Loucy (cell line): ENCODE results near the gene PCAT6.
A peak's percentile ranks its signal among the peaks of the same experiment; 100 is the strongest.

Experiments used
- H2AFZ ChIP-seq: fragments of 200-600 bp; sonication (generic); 2 replicates; pipeline ENCODE4 v1.6.0; 2016; ENCODE audit warnings: antibody characterized with exemption, mild to moderate bottlenecking, low read length, moderate library complexity
- H3F3A ChIP-seq: fragments of 200-600 bp; 2 replicates; pipeline ENCODE4 v1.6.0; 2016; ENCODE audit warnings: antibody characterized with exemption, low read depth, mild to moderate bottlenecking
- H3K27me3 ChIP-seq: fragments of 200-600 bp; sonication (generic); 2 replicates; pipeline ENCODE4 v1.6.1; 2014; ENCODE audit warnings: low read length, mild to moderate bottlenecking; ENCODE audit not compliant: insufficient read depth, poor library complexity, severe bottlenecking
- H3K36me3 ChIP-seq: fragments of 200-600 bp; sonication (generic); 2 replicates; pipeline ENCODE4 v1.6.1; 2016; ENCODE audit warnings: low read length; ENCODE audit not compliant: insufficient read depth
- H3K4me1 ChIP-seq: fragments of 200-600 bp; sonication (generic); 2 replicates; pipeline ENCODE4 v1.5.1; 2014; ENCODE audit warnings: low read length, mild to moderate bottlenecking; ENCODE audit not compliant: insufficient read depth, poor library complexity, severe bottlenecking
- H3K4me2 ChIP-seq: fragments of 200-600 bp; sonication (generic); 2 replicates; pipeline ENCODE4 v1.6.0; 2014; ENCODE audit warnings: antibody characterized with exemption, low read length, low read depth, mild to moderate bottlenecking; ENCODE audit not compliant: poor library complexity, severe bottlenecking
- H3K4me3 ChIP-seq: fragments of 200-600 bp; sonication (generic); 2 replicates; pipeline ENCODE4 v1.5.1; 2014; ENCODE audit warnings: low read length, mild to moderate bottlenecking, mixed read lengths; ENCODE audit not compliant: poor library complexity, severe bottlenecking
- H3K79me2 ChIP-seq: fragments of 200-600 bp; sonication (generic); 2 replicates; pipeline ENCODE4 v1.6.1; 2014; ENCODE audit warnings: low read length; ENCODE audit not compliant: insufficient read depth
- H3K9ac ChIP-seq: fragments of 200-600 bp; sonication (generic); 2 replicates; pipeline ENCODE4 v1.6.0; 2014; ENCODE audit warnings: mild to moderate bottlenecking, low read depth, low read length, moderate library complexity; ENCODE audit not compliant: poor library complexity, severe bottlenecking
- H3K9me2 ChIP-seq: fragments of 200-600 bp; sonication (generic); replicated peaks from 2 replicates; pipeline ENCODE4 v1.6.1; 2016; ENCODE audit warnings: low read depth, low read length, mixed read lengths
- H3K9me3 ChIP-seq: fragments of 200-600 bp; sonication (generic); 2 replicates; pipeline ENCODE4 v1.6.1; 2014; ENCODE audit warnings: mild to moderate bottlenecking, antibody characterized with exemption, low read length, low read depth; ENCODE audit not compliant: insufficient read depth
- H4K20me1 ChIP-seq: fragments of 200-600 bp; sonication (generic); 2 replicates; pipeline ENCODE4 v1.6.0; 2014; ENCODE audit warnings: antibody characterized with exemption, low read length, mild to moderate bottlenecking; ENCODE audit not compliant: insufficient read depth, poor library complexity, severe bottlenecking
- EZH2phosphoT487 ChIP-seq: fragments of 200-600 bp; IDR thresholded peaks from 2 replicates; pipeline ENCODE4 v1.6.1; 2018; ENCODE audit warnings: antibody characterized with exemption, mild to moderate bottlenecking, moderate library complexity, borderline replicate concordance
- TF ChIP-seq, protein P1 (sequence below): fragments of 200-600 bp; sonication (generic); conservative IDR thresholded peaks from 2 replicates; pipeline ENCODE4 v1.5.1; 2014; ENCODE audit warnings: mild to moderate bottlenecking, antibody characterized with exemption, low read length

PCAT6 gene

DNA sequence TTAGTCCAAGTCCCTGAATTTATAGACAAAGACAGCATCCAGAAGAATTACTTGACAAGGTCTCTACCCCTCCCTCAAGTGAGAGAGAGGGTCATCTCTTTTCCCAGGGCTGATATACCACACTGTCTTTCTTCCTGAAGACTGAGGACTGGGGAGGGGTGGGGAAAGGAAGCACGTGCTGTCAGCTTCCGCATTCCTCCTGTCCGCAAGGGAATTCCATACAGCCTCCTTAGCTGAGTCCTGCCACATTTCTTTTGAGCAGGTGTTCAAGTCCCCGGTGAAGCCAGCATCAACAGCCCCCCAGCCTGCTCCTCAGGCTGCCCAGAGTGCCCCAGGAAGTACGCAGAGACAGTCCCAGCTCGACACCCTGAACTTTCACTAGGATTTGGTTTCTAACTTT lies 34.2 kb downstream of the PCAT6 start:
- H3K27me3 ChIP-seq: no peaks in the 10 kb centered on the region
- no peaks in the 10 kb centered on the region for H4K20me1 ChIP-seq
- H3K36me3 ChIP-seq: no peaks in the 10 kb centered on the region
- H3K4me1 ChIP-seq: no peaks in the 10 kb centered on the region
- TF ChIP-seq, protein P1, sequence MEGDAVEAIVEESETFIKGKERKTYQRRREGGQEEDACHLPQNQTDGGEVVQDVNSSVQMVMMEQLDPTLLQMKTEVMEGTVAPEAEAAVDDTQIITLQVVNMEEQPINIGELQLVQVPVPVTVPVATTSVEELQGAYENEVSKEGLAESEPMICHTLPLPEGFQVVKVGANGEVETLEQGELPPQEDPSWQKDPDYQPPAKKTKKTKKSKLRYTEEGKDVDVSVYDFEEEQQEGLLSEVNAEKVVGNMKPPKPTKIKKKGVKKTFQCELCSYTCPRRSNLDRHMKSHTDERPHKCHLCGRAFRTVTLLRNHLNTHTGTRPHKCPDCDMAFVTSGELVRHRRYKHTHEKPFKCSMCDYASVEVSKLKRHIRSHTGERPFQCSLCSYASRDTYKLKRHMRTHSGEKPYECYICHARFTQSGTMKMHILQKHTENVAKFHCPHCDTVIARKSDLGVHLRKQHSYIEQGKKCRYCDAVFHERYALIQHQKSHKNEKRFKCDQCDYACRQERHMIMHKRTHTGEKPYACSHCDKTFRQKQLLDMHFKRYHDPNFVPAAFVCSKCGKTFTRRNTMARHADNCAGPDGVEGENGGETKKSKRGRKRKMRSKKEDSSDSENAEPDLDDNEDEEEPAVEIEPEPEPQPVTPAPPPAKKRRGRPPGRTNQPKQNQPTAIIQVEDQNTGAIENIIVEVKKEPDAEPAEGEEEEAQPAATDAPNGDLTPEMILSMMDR: no peak
- TF ChIP-seq EZH2phosphoT487: no peak
- H3K4me3 ChIP-seq: no peak overlapping the region
- H3K4me2 ChIP-seq: no peak overlapping the region
- H3K9ac ChIP-seq: no peak overlapping the region
- no peaks in the 10 kb centered on the region for H3K9me3 ChIP-seq
- H3K9me2 ChIP-seq: no peaks in the 10 kb centered on the region
- H3F3A ChIP-seq: no peaks in the 10 kb centered on the region
- H3K79me2 ChIP-seq: no peaks in the 10 kb centered on the region
- no peak overlapping the region for H2AFZ ChIP-seq

DNA sequence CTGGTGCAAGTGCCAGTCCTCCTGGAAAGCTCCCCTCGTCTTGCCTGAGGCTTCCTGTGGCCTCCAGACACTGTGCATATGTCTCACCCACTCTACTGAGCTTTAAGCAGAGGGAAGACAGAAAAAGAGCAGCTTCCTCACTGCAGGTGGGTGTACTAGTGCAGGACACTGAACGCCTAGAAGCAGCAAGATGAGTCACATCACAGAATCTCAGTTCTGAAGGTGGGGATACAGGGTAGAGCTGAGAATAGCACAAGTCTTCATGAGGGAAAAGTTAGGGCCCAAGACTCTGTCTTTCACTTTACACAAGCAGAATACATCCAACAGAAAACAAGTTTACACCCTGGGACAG lies 37.4 kb downstream of the PCAT6 start:
- H3K79me2 ChIP-seq: no peaks in the 10 kb centered on the region
- no peaks in the 10 kb centered on the region for H3K27me3 ChIP-seq
- no peaks in the 10 kb centered on the region for H3K36me3 ChIP-seq
- no peak for TF ChIP-seq EZH2phosphoT487
- TF ChIP-seq, protein P1: no peak
- no peak overlapping the region for H3K9ac ChIP-seq
- no peaks in the 10 kb centered on the region for H3F3A ChIP-seq
- no peak overlapping the region for H2AFZ ChIP-seq
- no peak overlapping the region for H3K4me2 ChIP-seq
- H3K9me3 ChIP-seq: no peaks in the 10 kb centered on the region
- H3K4me1 ChIP-seq: peaks cover 8% of the 10 kb centered on the region
- no peaks in the 10 kb centered on the region for H4K20me1 ChIP-seq
- no peaks in the 10 kb centered on the region for H3K9me2 ChIP-seq
- no peak overlapping the region for H3K4me3 ChIP-seq

DNA sequence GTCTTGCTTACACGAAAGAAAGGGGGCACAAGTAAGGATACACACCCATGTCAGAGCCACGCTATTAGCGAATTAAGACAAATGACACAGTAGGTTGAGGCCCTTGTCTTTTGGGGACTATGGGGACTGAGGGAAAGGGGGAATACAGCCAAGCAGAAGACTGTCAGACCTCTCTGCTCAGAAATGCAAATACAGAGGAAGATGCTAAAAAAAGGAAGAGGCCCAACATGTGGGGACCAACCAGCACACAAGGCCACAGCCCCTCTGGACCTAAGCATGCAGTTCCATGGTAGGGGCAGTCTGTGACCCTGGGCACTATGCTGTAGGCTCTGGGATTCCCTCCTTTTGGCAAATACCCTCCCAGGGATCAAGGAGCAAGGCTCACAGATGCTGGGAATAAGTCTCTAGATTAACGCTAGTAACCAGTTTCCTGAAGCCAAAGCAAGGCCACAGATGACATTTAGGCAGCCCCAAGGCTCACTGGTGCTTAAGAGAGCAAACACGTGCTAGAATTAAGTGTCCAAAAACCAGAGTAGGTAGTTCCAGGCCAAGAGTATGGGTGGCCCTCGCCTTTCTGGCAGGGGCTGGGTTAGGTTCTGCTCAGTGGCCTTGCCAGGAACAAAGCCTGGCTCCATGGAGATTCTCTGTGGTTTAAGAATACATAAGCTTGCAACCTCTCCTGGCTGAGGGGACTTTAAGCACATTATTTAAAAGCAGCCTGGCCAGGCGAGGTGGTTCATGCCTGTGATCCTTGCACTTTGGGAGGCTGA lies 40.0 kb downstream of the PCAT6 start:
- no peaks in the 10 kb centered on the region for H3F3A ChIP-seq
- H2AFZ ChIP-seq: peak overlapping the region; percentile 65; the same call in 1 of the 2 replicates
- H3K4me3 ChIP-seq: no peak overlapping the region
- no peaks in the 10 kb centered on the region for H3K27me3 ChIP-seq
- H3K9ac ChIP-seq: no peak overlapping the region
- H3K4me2 ChIP-seq: no peak overlapping the region
- H3K4me1 ChIP-seq: peaks cover 8% of the 10 kb centered on the region
- H3K9me2 ChIP-seq: no peaks in the 10 kb centered on the region
- no peaks in the 10 kb centered on the region for H3K36me3 ChIP-seq
- no peaks in the 10 kb centered on the region for H3K79me2 ChIP-seq
- H4K20me1 ChIP-seq: no peaks in the 10 kb centered on the region
- no peaks in the 10 kb centered on the region for H3K9me3 ChIP-seq
- no peak for TF ChIP-seq EZH2phosphoT487
- TF ChIP-seq, protein P1: no peak
